Measurements from ENCODE around the gene DUSP5.

- TF ChIP-seq, protein P1, sequence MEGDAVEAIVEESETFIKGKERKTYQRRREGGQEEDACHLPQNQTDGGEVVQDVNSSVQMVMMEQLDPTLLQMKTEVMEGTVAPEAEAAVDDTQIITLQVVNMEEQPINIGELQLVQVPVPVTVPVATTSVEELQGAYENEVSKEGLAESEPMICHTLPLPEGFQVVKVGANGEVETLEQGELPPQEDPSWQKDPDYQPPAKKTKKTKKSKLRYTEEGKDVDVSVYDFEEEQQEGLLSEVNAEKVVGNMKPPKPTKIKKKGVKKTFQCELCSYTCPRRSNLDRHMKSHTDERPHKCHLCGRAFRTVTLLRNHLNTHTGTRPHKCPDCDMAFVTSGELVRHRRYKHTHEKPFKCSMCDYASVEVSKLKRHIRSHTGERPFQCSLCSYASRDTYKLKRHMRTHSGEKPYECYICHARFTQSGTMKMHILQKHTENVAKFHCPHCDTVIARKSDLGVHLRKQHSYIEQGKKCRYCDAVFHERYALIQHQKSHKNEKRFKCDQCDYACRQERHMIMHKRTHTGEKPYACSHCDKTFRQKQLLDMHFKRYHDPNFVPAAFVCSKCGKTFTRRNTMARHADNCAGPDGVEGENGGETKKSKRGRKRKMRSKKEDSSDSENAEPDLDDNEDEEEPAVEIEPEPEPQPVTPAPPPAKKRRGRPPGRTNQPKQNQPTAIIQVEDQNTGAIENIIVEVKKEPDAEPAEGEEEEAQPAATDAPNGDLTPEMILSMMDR (IDR thresholded peaks at IDR 0.05): no peak
- no peak for TF ChIP-seq POLR2A (IDR thresholded peaks at IDR 0.05)
- TF ChIP-seq EP300 (IDR thresholded peaks at IDR 0.05): no peak
Measured at GRCh38 chr10:110544958-110545537, 47.3 kb downstream of the DUSP5 start.
